GM21528 (cell line): Measurements from ENCODE around the gene SLC30A1.
"Not testable (repeated sequence)": the region's sequence is repeated elsewhere in the genome, so short reads cannot be mapped to it uniquely, and the experiment has no call there.

Experiments used
- ATAC-seq: cut with Tn5 transposase; IDR thresholded peaks from one replicate; pipeline ENCODE4 v1.9.1; 2021; ENCODE audit warnings: mild to moderate bottlenecking, moderate library complexity; ENCODE audit not compliant: unreplicated experiment, low FRiP score

Gene SLC30A1

GRCh38 chr1:211588711-211589110 is 9.8 kb upstream of the SLC30A1 start:
- no peak for ATAC-seq

- no peak for ATAC-seq
Measured at GRCh38 chr1:211587123-211587522, 8.2 kb upstream of the SLC30A1 start.

- no peak for ATAC-seq
Measured at GRCh38 chr1:211586538-211586937, 7.6 kb upstream of the SLC30A1 start.

DNA sequence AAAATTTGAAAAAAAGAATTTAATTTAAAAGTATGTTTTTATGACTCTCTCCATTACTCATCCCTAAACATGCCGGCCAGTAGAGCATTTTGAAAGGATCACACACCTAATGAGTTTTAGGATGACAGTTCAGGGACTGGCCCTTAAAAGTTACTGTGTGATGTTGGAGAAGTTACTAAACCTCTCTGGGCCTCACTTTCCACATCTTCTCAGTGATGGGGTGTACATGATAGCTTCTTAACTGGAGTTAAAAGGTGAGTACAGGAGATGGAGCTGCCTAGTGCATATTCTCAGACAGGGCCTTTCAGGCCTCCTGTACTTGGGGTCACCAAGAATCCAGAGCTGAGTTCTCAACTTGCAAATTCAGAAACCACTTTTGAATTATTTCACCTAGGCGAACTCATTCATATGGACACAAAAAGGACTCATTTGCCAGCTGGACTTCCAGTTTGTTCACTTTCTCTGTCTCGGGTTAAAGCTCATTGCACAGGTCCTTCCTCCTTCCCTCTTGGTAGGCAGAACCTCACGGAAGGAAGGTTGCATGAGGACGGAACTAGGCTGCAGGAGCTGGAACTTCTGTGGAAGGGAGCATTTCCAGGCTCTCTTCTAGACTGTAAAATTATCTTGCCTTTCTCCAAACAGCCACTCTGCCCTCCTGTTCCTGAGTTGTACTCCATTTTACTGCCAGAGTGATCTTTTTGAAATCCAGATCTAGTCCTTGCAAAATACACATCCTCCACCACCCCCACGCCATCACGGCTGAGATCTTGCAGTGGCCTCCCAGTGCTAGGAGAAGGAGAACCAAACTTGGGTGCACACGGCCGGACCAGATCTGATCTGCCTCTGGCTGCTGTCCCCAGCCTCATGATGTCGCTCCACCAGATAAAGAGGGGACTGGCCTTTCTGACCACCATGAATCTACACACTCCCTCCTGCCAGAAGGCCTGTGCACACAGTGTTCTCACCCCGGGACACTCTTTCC is 4.3 kb upstream of the SLC30A1 start:
- no peak for ATAC-seq

DNA sequence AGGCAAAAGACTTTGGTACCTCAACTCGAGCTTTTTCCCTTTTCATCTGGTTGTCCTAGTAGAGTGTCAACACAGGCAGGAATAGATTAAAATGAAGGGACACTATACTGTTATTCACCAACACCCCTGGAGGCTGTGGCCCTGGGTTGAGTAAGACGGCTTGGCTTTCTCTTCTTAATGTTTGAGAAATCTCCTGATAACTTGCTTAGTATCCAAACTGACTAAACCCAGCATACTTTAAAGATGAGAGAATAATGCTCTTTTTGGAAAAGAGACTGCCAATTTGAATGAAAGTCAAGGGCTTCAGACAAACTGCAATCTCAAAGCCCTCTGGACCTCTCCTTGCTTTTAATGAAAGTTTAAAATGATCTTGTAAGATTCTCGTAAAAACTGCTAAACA is 2.6 kb upstream of the SLC30A1 start:
- ATAC-seq: no peak

- ATAC-seq: no peak
Measured at GRCh38 chr1:211580303-211580687, 1.3 kb upstream of the SLC30A1 start.

- peak; percentile 40 for ATAC-seq
Measured at GRCh38 chr1:211579440-211580302, 710 bp upstream of the SLC30A1 start.

GRCh38 chr1:211577819-211578639 is 932 bp downstream of the SLC30A1 start:
- peak; percentile 36 for ATAC-seq

GRCh38 chr1:211577277-211577818 is 1.6 kb downstream of the SLC30A1 start:
- no peak for ATAC-seq

DNA sequence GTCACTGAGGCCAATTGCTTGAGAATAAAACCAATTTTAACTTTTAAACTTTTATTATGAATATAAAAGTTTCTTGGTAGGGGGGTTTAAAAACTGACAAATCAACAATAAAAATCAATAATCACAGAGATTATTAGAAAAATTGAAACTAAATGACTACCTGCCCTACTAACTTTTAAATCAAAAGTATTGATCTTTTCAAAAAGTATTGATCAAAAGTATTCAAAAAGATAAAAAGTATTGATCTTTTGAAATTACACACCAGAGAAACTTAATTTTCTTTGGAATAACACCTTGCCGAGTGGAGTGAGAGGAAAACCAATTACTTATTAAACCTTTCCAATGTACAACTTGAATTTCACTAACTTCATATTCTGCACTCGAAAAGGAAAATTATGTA is 2.2 kb downstream of the SLC30A1 start:
- no peak for ATAC-seq

- ATAC-seq: no peak
Measured at GRCh38 chr1:211574705-211575104, 4.3 kb downstream of the SLC30A1 start.

GRCh38 chr1:211571998-211572397 is 7.0 kb downstream of the SLC30A1 start:
- ATAC-seq: no peak

DNA sequence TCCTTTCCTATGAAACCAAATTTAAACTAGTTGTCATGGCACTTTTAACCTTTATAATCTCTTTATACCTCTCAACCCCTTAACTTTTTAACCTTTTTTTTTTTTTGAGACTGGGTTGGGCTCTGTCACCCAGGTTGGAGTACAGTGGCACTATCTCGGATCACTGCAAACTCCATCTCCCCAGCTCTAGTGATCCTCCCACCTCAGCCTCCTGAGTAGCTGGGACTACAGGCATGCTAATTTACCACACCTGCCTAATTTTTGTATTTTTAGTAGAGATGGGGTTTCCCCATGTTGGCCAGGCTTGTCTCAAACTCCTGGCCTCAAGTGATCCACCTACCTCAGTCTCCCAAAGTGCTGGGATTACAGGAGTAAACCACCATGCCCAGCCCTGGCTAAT is 8.6 kb downstream of the SLC30A1 start:
- not testable (repeated sequence) for ATAC-seq

GRCh38 chr1:211566431-211567025 is 12.4 kb downstream of the SLC30A1 start:
- peak; percentile 90 for ATAC-seq

- no peak for ATAC-seq
Measured at GRCh38 chr1:211564084-211564483, 14.9 kb downstream of the SLC30A1 start.

GRCh38 chr1:211559222-211560010 is 19.5 kb downstream of the SLC30A1 start:
- no peak for ATAC-seq

GRCh38 chr1:211557894-211558625 is 20.9 kb downstream of the SLC30A1 start:
- no peak for ATAC-seq

- ATAC-seq: no peak
Measured at GRCh38 chr1:211553549-211553948, 25.4 kb downstream of the SLC30A1 start.
